Activated CD8-positive, alpha-beta T cell treated with anti-CD3 and anti-CD28 coated beads for 36 hours (primary cell): ENCODE data around the gene BBS12. TPM values are rescaled to one million over a fixed set of nuclear protein-coding genes. Genes with fewer than 3 reads are reported as not detected.

ENCODE experiments used
- ATAC-seq: fragments of 200-7000 bp; cut with Tn5 transposase; one replicate; pipeline ENCODE4 v1.10.0; 2021; ENCODE audit warnings: mild to moderate bottlenecking, moderate library complexity
- CTCF ChIA-PET: fragments of 350-600 bp; sonication (Branson Sonifier 250); formaldehyde crosslinking; loops from one replicate; lab custom pipeline; 2021; ENCODE audit warnings: antibody characterized with exemption; lab: Charles Lee
- POLR2A ChIA-PET: fragments of 350-600 bp; sonication (Branson Sonifier 250); formaldehyde crosslinking; loops from one replicate; lab custom pipeline; 2021; ENCODE audit warnings: antibody characterized with exemption; lab: Charles Lee
- DNase-seq: peaks from one replicate; pipeline ENCODE4 v3.0.0-alpha.2; 2020
- H3K27ac Mint-ChIP-seq: one replicate; pipeline ENCODE4 v1.8.0; 2021; ENCODE audit warnings: mild to moderate bottlenecking, mixed read lengths
- H3K27me3 Mint-ChIP-seq: one replicate; pipeline ENCODE4 v1.8.0; 2021; ENCODE audit warnings: mixed read lengths
- H3K36me3 Mint-ChIP-seq: one replicate; pipeline ENCODE4 v1.8.0; 2021; ENCODE audit warnings: low read depth, mixed read lengths
- H3K4me1 Mint-ChIP-seq: one replicate; pipeline ENCODE4 v1.8.0; 2021; ENCODE audit warnings: low read depth, mixed read lengths
- H3K4me3 Mint-ChIP-seq: one replicate; pipeline ENCODE4 v1.8.0; 2021; ENCODE audit warnings: mild to moderate bottlenecking, moderate library complexity, mixed read lengths
- H3K9me3 Mint-ChIP-seq: one replicate; pipeline ENCODE4 v1.8.0; 2021; ENCODE audit warnings: mixed read lengths
- CTCF ChIP-seq: fragments of 200-600 bp; IDR thresholded peaks from one replicate; pipeline ENCODE4 v1.8.0; 2022; ENCODE audit warnings: antibody characterized with exemption, mild to moderate bottlenecking
- intact Hi-C: fragments of 100-400 bp; cut with micrococcal nuclease; formaldehyde crosslinking; loops from one replicate; pipeline ENCODE4 v1.10.0; 2022
- total RNA-seq, 2 experiments: library from RNA; stranded (reverse); gene quantifications; one replicate each; pipeline ENCODE4 v1.2.3, GENCODE V29; 2021

BBS12 gene
- total RNA-seq, 2 experiments from 2014 or later = 0.74 to 0.89 TPM

GRCh38 chr4:122716825-122717448 is 15.6 kb upstream of the BBS12 start:
- TF ChIP-seq CTCF = peak; percentile 72
- CTCF ChIA-PET = interaction anchor here (0.5 to 3.6 kb wide), 44 partner anchors 8 to 847 kb away, joined by 3 to 46 read pairs (median 4); partner anchors contain the start of genes BBS12, BBS7 and IL2
- no peaks in the 10 kb centered on the region for H3K9me3 Mint-ChIP-seq
- no peak overlapping the region for H3K4me3 Mint-ChIP-seq
- peaks cover 4% of the 10 kb centered on the region for H3K27me3 Mint-ChIP-seq
- DNase-seq (peak; percentile 88), ATAC-seq (peak; percentile 86)
- H3K27ac Mint-ChIP-seq = no peak overlapping the region
- peaks cover 14% of the 10 kb centered on the region for H3K4me1 Mint-ChIP-seq
- POLR2A ChIA-PET = no interaction called here
- intact Hi-C loops = loop anchor here (1.0 kb wide), 1 partner anchor 115 kb away; no protein-coding TSS in a partner anchor
- H3K36me3 Mint-ChIP-seq = no peaks in the 10 kb centered on the region

GRCh38 chr4:122718281-122718680 is 14.2 kb upstream of the BBS12 start:
- Mint-ChIP-seq H3K27me3 (peaks cover 7% of the 10 kb centered on the region), H3K4me1 (peaks cover 5% of the 10 kb centered on the region), H3K9me3 (no peaks in the 10 kb centered on the region), H3K27ac (no peak overlapping the region), H3K36me3 (no peaks in the 10 kb centered on the region), H3K4me3 (no peak overlapping the region)
- TF ChIP-seq CTCF = no peak
- intact Hi-C loops = no loop called here
- DNase-seq = no peak
- ChIA-PET POLR2A (no interaction called here), CTCF (interaction anchor here (0.6 to 3.6 kb wide), 17 partner anchors 9 to 818 kb away, joined by 3 to 46 read pairs (median 5); partner anchors contain the start of genes BBS12 and IL2)
- ATAC-seq = no peak

DNA sequence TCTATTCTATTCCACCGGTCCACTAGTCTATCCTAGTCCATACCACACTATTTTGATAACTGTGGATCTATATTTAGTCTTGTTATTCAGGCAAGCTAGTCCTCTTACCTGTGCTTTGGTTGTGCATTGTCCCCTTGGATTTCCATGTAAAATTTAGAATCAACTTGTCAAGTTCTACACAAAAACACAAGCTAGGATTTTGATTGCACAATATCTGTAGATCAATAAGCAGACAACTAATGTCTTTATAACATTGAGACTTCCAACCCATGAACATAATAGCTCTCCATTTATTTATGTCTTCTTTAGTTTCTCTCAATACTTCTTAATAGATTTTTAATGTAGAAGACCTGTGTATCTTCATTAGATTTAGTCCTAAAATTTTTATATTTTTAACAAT is 10.2 kb upstream of the BBS12 start:
- Mint-ChIP-seq H3K4me3 (no peak overlapping the region), H3K4me1 (no peaks in the 10 kb centered on the region), H3K27ac (no peak overlapping the region), H3K36me3 (no peaks in the 10 kb centered on the region), H3K9me3 (no peaks in the 10 kb centered on the region), H3K27me3 (peaks cover 13% of the 10 kb centered on the region)
- intact Hi-C loops = no loop called here
- ATAC-seq = no peak
- no peak for TF ChIP-seq CTCF
- CTCF ChIA-PET = no interaction called here
- DNase-seq = no peak
- POLR2A ChIA-PET = no interaction called here

DNA sequence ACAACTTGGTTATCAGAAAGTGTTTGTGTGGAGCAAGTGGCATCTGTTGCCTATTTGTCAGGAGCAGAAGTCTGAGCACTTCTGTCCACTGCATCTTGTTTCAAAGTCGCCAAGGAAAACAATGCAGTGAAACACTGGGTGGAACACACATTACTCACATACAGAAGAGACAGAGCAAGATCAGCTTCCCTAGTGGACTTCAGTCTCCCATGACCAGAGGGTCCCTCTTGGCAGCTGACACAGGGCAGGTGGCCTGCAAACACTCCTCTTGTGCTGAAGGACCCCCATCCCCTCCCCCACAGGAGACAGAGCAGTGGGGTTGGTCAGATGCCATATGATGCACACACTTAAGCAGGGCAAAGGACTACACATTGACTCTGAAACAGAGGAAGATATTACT is 3.6 kb upstream of the BBS12 start:
- POLR2A ChIA-PET = no interaction called here
- intact Hi-C loops = no loop called here
- no peak for DNase-seq

More for the DNA sequence above, 3.6 kb upstream of the BBS12 start:
- H3K4me3 Mint-ChIP-seq = no peak overlapping the region
- no peak for ATAC-seq
- TF ChIP-seq CTCF = no peak
- CTCF ChIA-PET = interaction anchor here (1.6 kb wide), 1 partner anchor 12 kb away, joined by 6 read pairs; no protein-coding TSS in a partner anchor
- no peaks in the 10 kb centered on the region for H3K9me3 Mint-ChIP-seq
- peaks cover 8% of the 10 kb centered on the region for H3K27me3 Mint-ChIP-seq
- H3K27ac Mint-ChIP-seq = no peak overlapping the region
- no peaks in the 10 kb centered on the region for H3K36me3 Mint-ChIP-seq
- H3K4me1 Mint-ChIP-seq = peaks cover 7% of the 10 kb centered on the region
